GM12892 (cell line): Measurements from ENCODE around the gene SECTM1.

Experiments
- DNase-seq: peaks from one replicate; pipeline ENCODE4 v3.0.0; 2011; ENCODE audit not compliant: insufficient read length
- FAIRE-seq: peaks from 2 replicates; lab custom pipeline; 2011; peaks lifted over from hg19 to GRCh38; lab: Jason Lieb, UNC
- POLR2A ChIP-seq: IDR thresholded peaks from 2 replicates; pipeline ENCODE4 v1.6.1; 2011; ENCODE audit warnings: low read depth, low read length, control low read depth
- POLR2AphosphoS5 ChIP-seq: IDR thresholded peaks from 2 replicates; pipeline ENCODE4 v1.6.1; 2011; ENCODE audit warnings: low read depth, low read length, control low read depth
- TAF1 ChIP-seq: IDR thresholded peaks from 2 replicates; pipeline ENCODE4 v1.6.1; 2011; ENCODE audit warnings: low read depth, mild to moderate bottlenecking, control low read depth, low read length, borderline replicate concordance

The SECTM1 gene

GRCh38 chr17:82328141-82328993 lies 5.2 kb downstream of the SECTM1 start:
- no peak for FAIRE-seq
- DNase-seq: no peak
- TF ChIP-seq POLR2AphosphoS5 (no peak), POLR2A (no peak), TAF1 (no peak)

GRCh38 chr17:82327757-82328140 lies 5.8 kb downstream of the SECTM1 start:
- no peak for TF ChIP-seq POLR2AphosphoS5
- TF ChIP-seq POLR2A: no peak
- TF ChIP-seq TAF1: no peak
- no peak for DNase-seq
- FAIRE-seq: no peak

GRCh38 chr17:82327289-82327688 lies 6.3 kb downstream of the SECTM1 start:
- FAIRE-seq (no peak), DNase-seq (no peak)
- TF ChIP-seq TAF1: no peak
- TF ChIP-seq POLR2AphosphoS5: no peak
- TF ChIP-seq POLR2A: no peak

- FAIRE-seq: no peak
- no peak for DNase-seq
- TF ChIP-seq POLR2AphosphoS5 (no peak), TAF1 (no peak), POLR2A (no peak)
These were observed 8.0 kb downstream of the SECTM1 start for GRCh38 chr17:82325286-82326180.

GRCh38 chr17:82324566-82325285 lies 8.8 kb downstream of the SECTM1 start:
- DNase-seq (no peak), FAIRE-seq (no peak)
- TF ChIP-seq POLR2A (no peak), TAF1 (no peak), POLR2AphosphoS5 (no peak)

GRCh38 chr17:82323514-82324234 lies 9.9 kb downstream of the SECTM1 start:
- DNase-seq: no peak
- TF ChIP-seq TAF1 (no peak), POLR2AphosphoS5 (no peak), POLR2A (no peak)
- no peak for FAIRE-seq

- FAIRE-seq (no peak), DNase-seq (no peak)
- TF ChIP-seq POLR2AphosphoS5: no peak
- TF ChIP-seq TAF1: no peak
- TF ChIP-seq POLR2A: no peak
These were observed 10.8 kb downstream of the SECTM1 start for GRCh38 chr17:82322526-82323453.

GRCh38 chr17:82321947-82322466 lies 11.6 kb downstream of the SECTM1 start:
- FAIRE-seq (no peak), DNase-seq (no peak)
- TF ChIP-seq TAF1 (no peak), POLR2AphosphoS5 (no peak), POLR2A (no peak)

- FAIRE-seq: no peak
- DNase-seq: peak; percentile 85
- TF ChIP-seq POLR2AphosphoS5: no peak
- no peak for TF ChIP-seq POLR2A
- no peak for TF ChIP-seq TAF1
These were observed 12.3 kb downstream of the SECTM1 start for GRCh38 chr17:82320956-82321927.
